Loucy (cell line): ENCODE results near the gene CLEC14A.

Source experiments
- H2AFZ ChIP-seq: fragments of 200-600 bp; sonication (generic); 2 replicates; pipeline ENCODE4 v1.6.0; 2016; ENCODE audit warnings: antibody characterized with exemption, mild to moderate bottlenecking, low read length, moderate library complexity
- H3F3A ChIP-seq: fragments of 200-600 bp; 2 replicates; pipeline ENCODE4 v1.6.0; 2016; ENCODE audit warnings: antibody characterized with exemption, low read depth, mild to moderate bottlenecking
- H3K27me3 ChIP-seq: fragments of 200-600 bp; sonication (generic); 2 replicates; pipeline ENCODE4 v1.6.1; 2014; ENCODE audit warnings: low read length, mild to moderate bottlenecking; ENCODE audit not compliant: insufficient read depth, poor library complexity, severe bottlenecking
- H3K36me3 ChIP-seq: fragments of 200-600 bp; sonication (generic); 2 replicates; pipeline ENCODE4 v1.6.1; 2016; ENCODE audit warnings: low read length; ENCODE audit not compliant: insufficient read depth
- H3K4me1 ChIP-seq: fragments of 200-600 bp; sonication (generic); 2 replicates; pipeline ENCODE4 v1.5.1; 2014; ENCODE audit warnings: low read length, mild to moderate bottlenecking; ENCODE audit not compliant: insufficient read depth, poor library complexity, severe bottlenecking
- H3K4me2 ChIP-seq: fragments of 200-600 bp; sonication (generic); 2 replicates; pipeline ENCODE4 v1.6.0; 2014; ENCODE audit warnings: antibody characterized with exemption, low read length, low read depth, mild to moderate bottlenecking; ENCODE audit not compliant: poor library complexity, severe bottlenecking
- H3K4me3 ChIP-seq: fragments of 200-600 bp; sonication (generic); 2 replicates; pipeline ENCODE4 v1.5.1; 2014; ENCODE audit warnings: low read length, mild to moderate bottlenecking, mixed read lengths; ENCODE audit not compliant: poor library complexity, severe bottlenecking
- H3K79me2 ChIP-seq: fragments of 200-600 bp; sonication (generic); 2 replicates; pipeline ENCODE4 v1.6.1; 2014; ENCODE audit warnings: low read length; ENCODE audit not compliant: insufficient read depth
- H3K9ac ChIP-seq: fragments of 200-600 bp; sonication (generic); 2 replicates; pipeline ENCODE4 v1.6.0; 2014; ENCODE audit warnings: mild to moderate bottlenecking, low read depth, low read length, moderate library complexity; ENCODE audit not compliant: poor library complexity, severe bottlenecking
- H3K9me2 ChIP-seq: fragments of 200-600 bp; sonication (generic); replicated peaks from 2 replicates; pipeline ENCODE4 v1.6.1; 2016; ENCODE audit warnings: low read depth, low read length, mixed read lengths
- H3K9me3 ChIP-seq: fragments of 200-600 bp; sonication (generic); 2 replicates; pipeline ENCODE4 v1.6.1; 2014; ENCODE audit warnings: mild to moderate bottlenecking, antibody characterized with exemption, low read length, low read depth; ENCODE audit not compliant: insufficient read depth
- H4K20me1 ChIP-seq: fragments of 200-600 bp; sonication (generic); 2 replicates; pipeline ENCODE4 v1.6.0; 2014; ENCODE audit warnings: antibody characterized with exemption, low read length, mild to moderate bottlenecking; ENCODE audit not compliant: insufficient read depth, poor library complexity, severe bottlenecking
- CTCF ChIP-seq: fragments of 200-600 bp; sonication (generic); conservative IDR thresholded peaks from 2 replicates; pipeline ENCODE4 v1.5.1; 2014; ENCODE audit warnings: mild to moderate bottlenecking, antibody characterized with exemption, low read length
- EZH2phosphoT487 ChIP-seq: fragments of 200-600 bp; IDR thresholded peaks from 2 replicates; pipeline ENCODE4 v1.6.1; 2018; ENCODE audit warnings: antibody characterized with exemption, mild to moderate bottlenecking, moderate library complexity, borderline replicate concordance

The CLEC14A gene

GRCh38 chr14:38280081-38280480 lies 24.2 kb upstream of the CLEC14A start:
- Histone ChIP-seq H3K36me3 (no peaks in the 10 kb centered on the region), H2AFZ (no peak overlapping the region), H4K20me1 (no peaks in the 10 kb centered on the region), H3K9ac (no peak overlapping the region), H3K4me3 (no peak overlapping the region), H3F3A (no peaks in the 10 kb centered on the region), H3K27me3 (no peaks in the 10 kb centered on the region), H3K9me3 (no peaks in the 10 kb centered on the region), H3K9me2 (0 out of 2 replicates have a peak, but pooled peaks cover 4% of the 10 kb centered on the region), H3K79me2 (no peaks in the 10 kb centered on the region), H3K4me2 (no peak overlapping the region), H3K4me1 (no peaks in the 10 kb centered on the region)
- TF ChIP-seq EZH2phosphoT487 (no peak), CTCF (no peak)

GRCh38 chr14:38279572-38279971 lies 23.7 kb upstream of the CLEC14A start:
- H2AFZ ChIP-seq: no peak overlapping the region
- H3K9me3 ChIP-seq: no peaks in the 10 kb centered on the region
- no peaks in the 10 kb centered on the region for H4K20me1 ChIP-seq
- 0 out of 2 replicates have a peak, but pooled peaks cover 4% of the 10 kb centered on the region for H3K9me2 ChIP-seq
- no peaks in the 10 kb centered on the region for H3K36me3 ChIP-seq
- H3K79me2 ChIP-seq: no peaks in the 10 kb centered on the region
- no peaks in the 10 kb centered on the region for H3F3A ChIP-seq
- H3K9ac ChIP-seq: no peak overlapping the region
- no peak overlapping the region for H3K4me3 ChIP-seq
- no peaks in the 10 kb centered on the region for H3K27me3 ChIP-seq
- TF ChIP-seq EZH2phosphoT487 (no peak), CTCF (no peak)
- no peaks in the 10 kb centered on the region for H3K4me1 ChIP-seq
- H3K4me2 ChIP-seq: no peak overlapping the region

GRCh38 chr14:38278035-38278434 lies 22.1 kb upstream of the CLEC14A start:
- Histone ChIP-seq H4K20me1 (no peaks in the 10 kb centered on the region), H3K27me3 (no peaks in the 10 kb centered on the region), H3K4me2 (no peak overlapping the region), H2AFZ (no peak overlapping the region), H3K79me2 (no peaks in the 10 kb centered on the region), H3F3A (no peaks in the 10 kb centered on the region), H3K4me1 (no peaks in the 10 kb centered on the region), H3K9me3 (no peaks in the 10 kb centered on the region), H3K9me2 (0 out of 2 replicates have a peak, but pooled peaks cover 4% of the 10 kb centered on the region), H3K9ac (no peak overlapping the region), H3K4me3 (no peak overlapping the region), H3K36me3 (no peaks in the 10 kb centered on the region)
- TF ChIP-seq CTCF (no peak), EZH2phosphoT487 (no peak)
